Small intestine (tissue), 7 donors: ENCODE results near the gene HYAL3. TPM values are rescaled to one million over a fixed set of nuclear protein-coding genes. Genes with fewer than 3 reads are reported as not detected.
A peak's percentile ranks its signal among the peaks of the same experiment; 100 is the strongest.
"Not testable (repeated sequence)": the region's sequence is repeated elsewhere in the genome, so short reads cannot be mapped to it uniquely, and the experiment has no call there.

Source experiments
- DNase-seq, 2 donors: peaks; one replicate each; pipeline versions ENCODE4 v3.0.0 to v3.0.0-alpha.2; 2013
- FAIRE-seq: peaks from 2 replicates; lab custom pipeline; 2012; peaks lifted over from hg19 to GRCh38; lab: Jason Lieb, UNC
- H3K27ac ChIP-seq, 3 donors: one replicate each; pipeline ENCODE4 v1.5.1; 2013; ENCODE audit warnings: low read length in 2 of 3, mild to moderate bottlenecking in 2 of 3, control low read depth in 1 of 3, inconsistent platforms in 1 of 3, low read depth in 1 of 3, moderate library complexity in 1 of 3
- H3K27me3 ChIP-seq, 3 donors: one replicate each; pipeline ENCODE4 v1.6.1; 2013; ENCODE audit warnings: low read length in 3 of 3, inconsistent platforms in 1 of 3; ENCODE audit not compliant: control insufficient read depth in 3 of 3, insufficient read depth in 3 of 3
- H3K36me3 ChIP-seq, 3 donors: one replicate each; pipeline ENCODE4 v1.6.1; 2013; ENCODE audit warnings: low read length in 3 of 3, inconsistent platforms in 1 of 3, low read depth in 1 of 3, mild to moderate bottlenecking in 1 of 3, moderate library complexity in 1 of 3; ENCODE audit not compliant: control insufficient read depth in 3 of 3, insufficient read depth in 2 of 3
- H3K4me1 ChIP-seq, 3 donors: one replicate each; pipeline ENCODE4 v1.6.1; 2013; ENCODE audit warnings: low read length in 2 of 3, inconsistent platforms in 1 of 3, low read depth in 1 of 3, mild to moderate bottlenecking in 1 of 3, moderate library complexity in 1 of 3; ENCODE audit not compliant: control insufficient read depth in 3 of 3, insufficient read depth in 2 of 3
- H3K4me3 ChIP-seq, 3 donors: one replicate each; pipeline ENCODE4 v1.5.1; 2013; ENCODE audit warnings: low read length in 3 of 3, control low read depth in 1 of 3, inconsistent platforms in 1 of 3, low read depth in 1 of 3, mild to moderate bottlenecking in 1 of 3, moderate library complexity in 1 of 3
- H3K9me3 ChIP-seq, 2 donors: one replicate each; pipeline ENCODE4 v1.6.1; 2013; ENCODE audit warnings: low read depth in 1 of 2, low read length in 1 of 2; ENCODE audit not compliant: control insufficient read depth in 2 of 2, insufficient read depth in 1 of 2
- WGBS, 3 donors: extraction: QIAGEN DNeasy Blood & Tissue Kit; methylation state at CpG; one replicate each; pipeline ENCODE4 v1.1.7; 2013; 5-methylcytosine and 5-hydroxymethylcytosine counted together
- polyA plus RNA-seq, 4 donors: library from polyadenylated mRNA; stranded (reverse) in 3 of 4; unstranded in 1 of 4; fragments of 200-250 nt in 3 of 4; fragments of 120-200 nt in 1 of 4; gene quantifications; one replicate each; pipeline versions ENCODE4 v1.2.1 to v1.2.3, GENCODE V29; 2013
- donor health status: healthy with polysubstance abuse.
- donor health status: control.
- donor health status: control.
- donor health status: Bipolar disorder and iron deficiency.
- donor health status: healthy.

The HYAL3 gene
- polyA plus RNA-seq, 4 donors: 1.6 to 4.1 (median 2.5) TPM

GRCh38 chr3:50264383-50264963 lies 34.7 kb downstream of the HYAL3 start:
- FAIRE-seq: no peak
- WGBS, 3 donors: 19 to 40% (median 34%) methylated on average over 7 of the region's 7 CpGs
- DNase-seq: peak in 1 of 2 donors; percentile 95
- H3K4me3 ChIP-seq: no peak overlapping the region
- H3K27me3 ChIP-seq: no peaks in the 10 kb centered on the region
- peaks cover 0 to 19% (median 0%) of the 10 kb centered on the region in 3 donors for H3K36me3 ChIP-seq
- peaks cover 4 to 75% (median 8%) of the 10 kb centered on the region in 3 donors for H3K4me1 ChIP-seq
- peak overlapping the region in 2 of 3 donors; percentile 62 to 88 for H3K27ac ChIP-seq
- no peaks in the 10 kb centered on the region for H3K9me3 ChIP-seq

- Histone ChIP-seq H3K4me3 (no peak overlapping the region), H3K36me3 (peaks cover 0 to 27% (median 0%) of the 10 kb centered on the region in 3 donors), H3K4me1 (peaks cover 4 to 77% (median 8%) of the 10 kb centered on the region in 3 donors), H3K27me3 (no peaks in the 10 kb centered on the region), H3K27ac (peak overlapping the region in 2 of 3 donors; percentile 25 to 88), H3K9me3 (no peaks in the 10 kb centered on the region)
- 62 to 69% (median 68%) methylated on average over 6 of the region's 6 CpGs for WGBS, 3 donors
- no peak for FAIRE-seq
- no peak for DNase-seq
These were observed 35.5 kb downstream of the HYAL3 start for GRCh38 chr3:50263478-50264382.

- no peak overlapping the region for H3K4me3 ChIP-seq
- FAIRE-seq (no peak), DNase-seq (no peak)
- H3K27me3 ChIP-seq: no peaks in the 10 kb centered on the region
- H3K9me3 ChIP-seq: peaks cover 0 to 2% of the 10 kb centered on the region in 2 donors
- peak overlapping the region in 1 of 3 donors; percentile 2 for H3K27ac ChIP-seq
- 84 to 89% (median 84%) methylated on average over 7 of the region's 7 CpGs for WGBS, 3 donors
- H3K36me3 ChIP-seq: peaks cover 2 to 36% (median 3%) of the 10 kb centered on the region in 3 donors
- H3K4me1 ChIP-seq: peaks cover 4 to 67% (median 5%) of the 10 kb centered on the region in 3 donors
These were observed 36.4 kb downstream of the HYAL3 start for GRCh38 chr3:50262778-50263177.

GRCh38 chr3:50262200-50262599 lies 37.0 kb downstream of the HYAL3 start:
- H3K27me3 ChIP-seq, FAIRE-seq, DNase-seq, H3K9me3 ChIP-seq, H3K4me3 ChIP-seq: not testable (repeated sequence)
- 97 to 100% (median 97%) methylated on average over 4 of the region's 4 CpGs for WGBS, 3 donors
- H3K27ac ChIP-seq: peak overlapping the region in 1 of 3 donors; percentile 2
- H3K4me1 ChIP-seq: peaks cover 4 to 61% (median 4%) of the 10 kb centered on the region in 3 donors
- peaks cover 4 to 42% (median 6%) of the 10 kb centered on the region in 3 donors for H3K36me3 ChIP-seq

- Histone ChIP-seq H3K27me3 (no peaks in the 10 kb centered on the region), H3K27ac (peak overlapping the region in 2 of 3 donors; percentile 89 to 92), H3K4me1 (peaks cover 4 to 54% (median 4%) of the 10 kb centered on the region in 3 donors), H3K36me3 (peaks cover 4 to 49% (median 7%) of the 10 kb centered on the region in 3 donors), H3K4me3 (no peak overlapping the region), H3K9me3 (peaks cover 0 to 13% of the 10 kb centered on the region in 2 donors)
- DNase-seq (no peak), FAIRE-seq (no peak)
- 48 to 77% (median 55%) methylated on average over 2 of the region's 2 CpGs for WGBS, 3 donors
These were observed 37.7 kb downstream of the HYAL3 start for GRCh38 chr3:50261505-50261904.

- Histone ChIP-seq H3K9me3 (peaks cover 0 to 14% of the 10 kb centered on the region in 2 donors), H3K27ac (peak overlapping the region in 2 of 3 donors; percentile 89 to 92), H3K27me3 (no peaks in the 10 kb centered on the region), H3K4me1 (peaks cover 4 to 49% (median 4%) of the 10 kb centered on the region in 3 donors), H3K36me3 (peaks cover 4 to 54% (median 10%) of the 10 kb centered on the region in 3 donors), H3K4me3 (peak overlapping the region in 1 of 3 donors; percentile 68)
- 66 to 86% (median 85%) methylated on average over 5 of the region's 5 CpGs for WGBS, 3 donors
- DNase-seq (no peak), FAIRE-seq (no peak)
These were observed 38.2 kb downstream of the HYAL3 start for GRCh38 chr3:50260942-50261441.

- Histone ChIP-seq H3K27ac (peak overlapping the region; percentile 72 to 92 (median 89)), H3K36me3 (peaks cover 4 to 60% (median 10%) of the 10 kb centered on the region in 3 donors), H3K4me1 (peaks cover 4 to 42% (median 4%) of the 10 kb centered on the region in 3 donors), H3K27me3 (no peaks in the 10 kb centered on the region), H3K4me3 (peak overlapping the region; percentile 45 to 68 (median 51)), H3K9me3 (peaks cover 0 to 14% of the 10 kb centered on the region in 2 donors)
- DNase-seq: peak; percentile 87 to 98
- FAIRE-seq: no peak
- 3 to 4% (median 4%) methylated on average over 37 to 70 of the region's 70 CpGs for WGBS, 3 donors
These were observed 38.9 kb downstream of the HYAL3 start for GRCh38 chr3:50260027-50260941.
